ENCODE measurements around the gene CASQ2.

CASQ2 gene

DNA sequence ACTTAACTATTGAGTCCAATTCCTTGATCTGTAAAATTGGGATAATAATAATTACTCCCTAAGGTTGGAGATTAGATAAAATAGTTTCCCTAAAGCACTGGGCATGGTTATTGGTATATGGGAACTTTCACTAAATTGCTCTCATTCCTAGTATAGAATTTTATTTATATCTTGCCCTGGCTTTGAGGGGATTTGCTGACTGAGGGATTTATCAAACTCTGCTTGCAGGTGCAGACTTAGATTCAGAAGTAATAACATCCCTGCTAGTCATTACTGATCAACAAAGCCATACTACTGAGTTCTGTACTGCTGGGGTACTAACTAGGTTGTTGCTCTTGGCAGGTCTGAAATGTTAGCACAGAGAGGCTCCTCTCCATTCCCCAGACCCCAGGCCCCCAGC is 41.9 kb downstream of the CASQ2 start:
- DNase-seq, result no peak

DNA sequence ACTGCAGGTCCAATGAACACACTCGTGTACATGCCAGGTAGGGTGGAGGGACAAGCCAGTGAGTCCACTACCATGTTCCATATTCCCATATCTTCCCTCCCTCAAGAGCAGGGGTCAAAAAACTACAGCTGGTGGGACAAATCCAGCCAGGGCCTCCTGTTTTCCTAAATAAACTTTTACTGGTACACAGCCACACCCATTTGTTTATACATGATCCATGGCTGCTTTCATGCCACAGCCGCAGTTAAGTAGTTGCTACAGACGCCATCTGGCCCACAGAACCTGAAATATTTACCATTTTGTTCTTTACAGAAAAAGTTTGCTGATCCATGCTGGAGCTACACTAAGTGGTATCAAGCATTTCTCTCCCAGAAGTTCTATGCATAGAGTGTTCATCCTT is 42.4 kb downstream of the CASQ2 start:
- no peak for DNase-seq

DNA sequence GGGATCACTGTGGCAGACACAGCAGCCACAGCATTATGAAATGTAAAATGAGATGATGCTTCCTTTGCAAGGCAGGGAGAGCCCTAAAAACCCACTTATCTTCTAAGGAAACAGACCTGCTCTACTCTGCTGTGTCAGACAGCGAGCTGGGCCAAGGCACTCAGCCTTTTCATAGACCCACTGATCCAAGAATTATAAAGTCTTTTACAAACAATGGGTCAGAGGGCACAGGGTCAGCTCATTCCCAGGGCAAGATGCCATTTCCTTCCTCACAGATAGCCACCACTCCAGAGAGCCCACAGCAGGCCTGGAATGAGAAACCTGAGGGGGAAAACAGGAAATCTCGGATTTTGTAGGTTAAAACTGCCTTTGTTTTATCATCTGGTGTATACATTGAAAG is 42.9 kb downstream of the CASQ2 start:
- no peak for DNase-seq

DNA sequence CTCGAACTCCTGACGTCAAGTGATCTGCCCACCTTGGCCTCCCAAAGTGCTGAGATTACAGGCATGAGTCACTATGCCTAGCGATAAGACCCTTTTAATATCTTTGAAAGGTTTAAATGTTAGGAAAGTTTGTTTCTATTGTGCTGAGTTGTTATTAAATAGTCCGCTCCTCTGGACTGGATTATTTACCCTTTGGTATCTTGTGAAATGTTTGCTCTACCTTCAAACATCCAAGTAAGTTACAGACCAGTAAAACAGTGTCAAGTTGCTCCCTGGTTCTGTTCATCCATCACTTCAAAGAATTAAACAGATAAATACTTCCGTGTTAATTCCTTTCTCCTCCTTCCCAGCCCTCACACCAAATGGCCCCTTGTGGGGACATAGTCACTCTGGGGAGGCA is 44.8 kb downstream of the CASQ2 start:
- DNase-seq, result no peak

DNA sequence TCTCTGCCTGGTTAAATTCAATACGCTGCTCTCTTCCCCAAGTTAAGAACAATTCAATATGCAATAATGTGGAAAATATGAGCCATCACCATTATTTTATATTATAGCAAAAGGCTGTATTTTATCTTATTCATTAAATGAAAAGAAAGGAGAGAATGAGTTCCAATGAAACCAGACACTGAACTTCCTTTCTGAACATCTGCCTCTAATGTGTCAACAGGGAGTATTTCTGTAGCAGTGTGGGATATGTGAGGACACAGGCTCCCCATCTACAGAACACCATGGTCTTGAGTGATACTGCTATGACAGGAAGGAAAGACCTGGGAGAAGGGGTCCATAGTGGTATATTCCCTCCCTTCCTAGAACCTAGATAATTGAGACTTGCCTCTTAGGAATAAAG is 46.3 kb downstream of the CASQ2 start:
- no peak for DNase-seq

DNA sequence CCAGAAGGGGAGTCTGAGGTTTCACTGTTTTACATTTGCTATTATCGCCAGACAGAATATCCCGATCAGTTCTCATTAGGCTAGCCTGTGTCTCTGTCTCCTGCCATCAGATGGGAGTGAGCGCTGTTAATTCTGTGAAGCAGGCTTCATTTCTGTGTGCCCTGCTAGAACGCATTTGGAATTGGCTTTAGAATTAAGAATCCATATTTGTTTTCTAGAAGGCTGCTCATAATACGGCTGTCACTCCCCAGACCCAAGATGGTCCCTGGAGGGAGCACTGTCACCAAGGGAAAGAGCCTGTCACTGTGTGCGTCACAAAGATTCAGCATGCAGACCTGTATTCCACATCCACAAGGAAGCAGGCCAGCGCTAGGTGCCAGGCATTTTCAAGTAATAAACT is 49.2 kb downstream of the CASQ2 start:
- no peak for DNase-seq

DNA sequence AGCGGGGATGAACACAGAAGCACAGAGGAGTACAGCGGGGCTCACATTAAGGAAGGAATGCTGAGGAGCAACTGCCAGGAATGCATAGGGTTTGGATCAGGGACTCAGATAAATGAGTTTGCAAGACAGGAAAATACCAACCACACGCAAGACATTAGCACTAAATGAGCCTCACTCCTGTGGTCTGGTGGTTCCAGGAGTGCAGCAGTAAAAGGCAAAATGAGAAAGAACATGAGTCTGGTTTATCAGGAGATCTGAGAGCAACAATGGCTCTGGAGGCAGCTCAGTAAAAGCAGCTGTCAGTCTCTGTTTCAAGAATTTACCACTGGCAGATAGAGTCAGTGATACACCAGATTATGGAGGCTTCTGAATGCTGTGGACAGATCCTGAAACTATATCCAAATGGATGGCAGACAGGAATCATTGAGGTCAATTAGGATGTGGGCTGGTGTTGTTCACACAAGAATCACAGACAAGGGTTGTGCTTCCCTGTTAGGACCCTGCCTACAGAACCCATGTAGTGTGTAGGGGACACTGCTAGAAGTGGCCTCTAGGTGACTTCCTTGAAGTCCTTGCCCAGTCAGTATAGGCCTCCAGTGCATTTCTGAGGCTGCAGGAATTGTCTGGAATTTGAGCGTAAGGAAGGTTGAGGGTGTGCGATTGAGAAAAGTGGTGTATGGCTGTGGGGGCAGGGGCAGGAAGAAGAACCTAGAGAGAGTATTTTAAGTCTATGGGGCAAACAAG is 50.3 kb downstream of the CASQ2 start:
- DNase-seq, result no peak

DNA sequence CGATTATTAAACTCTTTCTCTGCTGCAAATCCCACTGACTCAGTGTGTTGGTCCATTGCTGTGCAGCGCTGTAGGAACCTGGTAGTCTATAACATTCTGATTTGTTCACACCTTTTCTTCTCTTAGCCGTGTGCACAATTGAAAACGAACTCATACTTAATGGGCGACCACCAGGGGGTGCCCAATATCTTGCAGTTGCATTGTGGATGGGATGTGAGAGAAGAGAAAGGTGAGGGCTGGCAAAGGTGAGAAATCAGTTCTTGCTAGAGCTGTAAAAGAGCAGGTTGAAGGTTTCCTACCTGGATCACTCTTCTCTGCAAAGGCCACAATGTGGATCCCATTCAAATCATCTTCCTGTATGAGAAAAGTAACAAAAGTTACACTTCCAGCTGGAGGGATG is 51.0 kb downstream of the CASQ2 start:
- peak; percentile 6 to 26 for DNase-seq

DNA sequence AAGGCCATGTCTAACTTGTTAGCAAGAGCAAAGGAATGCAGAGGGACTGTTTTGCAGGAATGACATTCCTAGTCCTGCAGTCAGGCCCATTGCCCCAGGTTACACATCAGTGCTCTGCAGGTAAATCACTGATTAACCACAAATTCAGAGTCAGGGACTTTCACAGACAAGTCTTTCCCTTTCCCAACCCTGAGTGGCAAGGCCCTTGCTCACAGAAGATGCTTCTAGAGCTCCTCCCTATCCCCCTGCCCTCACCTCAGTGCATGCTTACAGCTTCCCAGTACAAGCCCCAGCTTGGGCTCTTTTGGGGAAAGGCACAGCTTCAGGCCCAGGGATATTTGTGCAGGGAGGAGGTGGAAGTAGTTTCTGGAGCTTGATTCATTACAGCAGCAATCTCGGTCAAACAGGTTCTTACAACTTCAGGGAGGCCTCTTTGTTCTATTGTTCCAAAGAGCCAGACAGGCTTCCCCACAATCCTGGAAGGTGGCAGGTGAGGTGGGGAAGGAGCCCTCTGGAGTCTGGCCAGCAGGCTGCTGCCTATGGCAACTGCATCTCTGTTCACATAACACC is 53.9 kb downstream of the CASQ2 start:
- no peak for DNase-seq

DNA sequence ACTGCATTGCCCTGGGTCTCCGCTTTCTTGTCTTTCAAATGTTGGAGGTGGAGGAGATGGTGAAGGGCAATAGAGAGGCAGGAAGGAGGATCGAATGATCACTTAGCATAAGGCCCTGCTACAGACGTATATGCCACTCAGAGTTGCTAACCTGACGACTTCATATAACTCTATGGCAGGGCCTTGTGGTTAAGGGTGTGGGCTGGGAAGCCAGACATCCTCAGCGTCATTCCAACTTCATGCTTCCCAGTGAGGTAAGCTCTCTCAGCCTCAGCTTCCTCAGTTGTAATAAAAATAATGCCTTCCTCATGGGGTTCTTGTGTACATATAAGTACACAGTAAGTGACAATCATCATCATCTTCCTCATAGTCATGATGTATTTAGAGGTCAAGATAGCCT is 54.6 kb downstream of the CASQ2 start:
- DNase-seq, result no peak

DNA sequence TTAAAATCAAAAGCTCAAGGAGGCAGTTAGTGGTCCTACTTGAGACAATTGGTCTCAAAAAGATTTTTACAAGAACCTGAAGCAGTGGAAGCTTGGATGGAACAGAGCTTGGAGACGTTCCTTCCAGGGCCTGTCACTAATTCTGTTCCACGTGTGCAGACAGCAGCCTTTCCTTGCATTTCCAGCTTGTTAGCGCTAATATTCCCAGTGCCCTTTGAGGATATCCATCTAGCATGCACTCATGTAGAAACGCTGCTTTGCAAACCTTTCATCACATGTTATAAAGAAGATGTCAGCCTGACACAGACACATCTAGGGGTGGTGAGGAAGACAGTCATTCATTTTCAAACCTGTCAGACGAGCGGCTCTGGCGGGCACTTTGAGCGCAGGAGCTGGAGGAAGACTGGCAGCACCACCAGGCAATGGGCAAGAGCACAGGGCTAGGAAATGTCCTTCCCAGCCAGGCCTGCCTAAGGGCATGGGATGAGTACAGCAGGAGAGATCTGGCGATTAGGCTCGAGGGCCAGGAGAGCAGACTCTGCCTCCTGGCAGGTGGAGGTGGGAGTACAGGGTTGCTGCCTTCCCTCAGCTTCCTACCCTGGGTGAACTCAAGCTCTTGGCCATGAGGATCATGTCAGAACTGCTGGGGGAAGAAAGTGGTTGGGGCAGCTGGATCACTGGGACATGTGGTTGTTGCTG is 55.5 kb downstream of the CASQ2 start:
- no peak for DNase-seq

DNA sequence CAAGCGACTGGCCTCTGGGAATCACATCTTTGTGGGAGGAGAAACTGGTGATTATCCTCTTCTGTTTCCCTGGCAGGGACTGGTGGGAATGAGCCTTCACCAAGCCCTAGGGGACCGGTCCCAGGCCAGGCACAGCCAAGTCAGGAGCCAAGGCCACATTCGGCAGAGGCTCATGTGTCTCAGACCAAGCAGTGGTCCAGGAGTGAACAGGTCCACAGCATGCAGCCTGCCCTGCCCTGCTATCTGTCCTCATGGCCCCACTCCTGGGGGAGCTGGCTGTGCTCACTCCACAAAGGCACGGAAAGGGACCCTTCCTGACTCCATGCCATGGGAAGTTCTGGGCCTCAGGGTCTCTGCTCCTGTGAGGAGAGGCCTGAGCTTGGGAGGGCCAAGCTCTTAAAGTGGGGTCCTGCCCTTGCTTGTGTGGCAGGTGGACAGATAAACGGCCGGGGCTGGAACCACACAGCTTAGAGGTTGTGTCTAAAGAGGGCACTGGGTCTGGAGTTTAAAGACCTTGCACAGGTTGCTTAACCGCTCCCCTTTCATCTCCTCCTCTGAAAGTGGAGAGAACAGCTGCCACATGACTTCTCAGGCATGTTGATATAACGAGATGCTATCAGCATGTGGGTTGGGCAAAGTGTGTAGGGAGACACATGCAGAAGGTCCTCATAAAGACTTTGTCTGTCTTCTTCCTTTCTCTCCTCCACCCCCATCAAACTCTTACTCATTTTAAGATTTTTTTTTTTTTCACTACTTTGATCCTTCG is 57.5 kb downstream of the CASQ2 start:
- DNase-seq, result no peak

DNA sequence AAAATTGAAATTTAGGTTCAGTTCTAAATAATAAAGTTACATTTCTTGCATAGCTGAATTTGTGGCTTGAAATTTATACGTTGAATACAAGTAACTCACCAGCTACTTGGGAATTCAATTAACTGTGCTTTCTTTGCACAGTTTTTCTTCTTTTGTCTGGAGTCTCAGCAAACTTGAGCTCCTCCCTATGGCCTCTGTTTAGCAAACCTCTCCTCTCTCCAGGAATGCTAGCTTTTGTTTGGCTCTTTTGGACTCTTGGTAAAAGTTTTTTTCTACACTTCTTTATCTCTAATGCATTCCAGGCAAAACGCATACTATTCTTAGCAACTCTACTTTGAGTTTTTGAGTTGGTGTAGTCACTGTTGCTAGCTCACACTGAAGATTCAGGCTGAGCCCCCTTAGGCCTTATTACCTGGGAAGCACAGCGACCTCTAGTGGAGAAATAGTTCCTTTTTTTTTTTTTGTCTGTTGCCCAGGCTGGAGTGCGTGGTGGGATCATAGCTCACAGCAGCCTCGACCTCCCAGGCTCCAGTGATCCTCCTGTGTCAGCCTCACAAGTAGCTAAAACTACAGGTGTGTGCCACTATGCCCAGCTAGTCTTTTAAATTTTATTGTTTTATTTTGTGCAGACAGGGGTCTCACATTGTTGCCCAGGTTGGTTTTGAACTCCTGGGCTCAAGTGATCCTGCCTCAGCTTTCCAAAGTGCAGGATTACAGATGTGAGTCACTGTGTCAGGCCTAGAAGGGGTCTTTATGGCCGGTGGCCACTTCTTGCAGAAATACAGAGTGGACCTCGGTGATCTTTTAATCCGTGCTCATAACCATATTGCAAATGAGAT is 61.7 kb downstream of the CASQ2 start:
- DNase-seq, result no peak

DNA sequence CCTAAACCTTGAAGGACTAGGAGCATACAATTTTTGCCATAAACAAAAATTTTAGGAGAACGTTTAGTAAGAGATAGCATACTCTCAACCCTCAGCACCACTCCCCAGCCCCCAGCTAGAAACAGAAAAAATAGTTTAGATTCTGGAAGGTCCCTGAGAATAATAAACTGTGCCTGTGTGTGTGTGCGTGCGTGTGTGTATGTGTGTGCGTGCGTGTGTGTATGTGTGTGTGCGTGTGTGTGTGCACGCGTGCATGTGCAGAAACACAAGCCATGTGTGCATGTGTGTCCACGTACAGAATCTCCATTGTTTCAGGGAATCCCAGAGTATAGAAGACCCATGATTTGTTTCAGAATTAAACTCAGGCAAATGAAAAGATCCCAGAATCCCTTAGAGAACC is 62.6 kb downstream of the CASQ2 start:
- DNase-seq, result no peak

DNA sequence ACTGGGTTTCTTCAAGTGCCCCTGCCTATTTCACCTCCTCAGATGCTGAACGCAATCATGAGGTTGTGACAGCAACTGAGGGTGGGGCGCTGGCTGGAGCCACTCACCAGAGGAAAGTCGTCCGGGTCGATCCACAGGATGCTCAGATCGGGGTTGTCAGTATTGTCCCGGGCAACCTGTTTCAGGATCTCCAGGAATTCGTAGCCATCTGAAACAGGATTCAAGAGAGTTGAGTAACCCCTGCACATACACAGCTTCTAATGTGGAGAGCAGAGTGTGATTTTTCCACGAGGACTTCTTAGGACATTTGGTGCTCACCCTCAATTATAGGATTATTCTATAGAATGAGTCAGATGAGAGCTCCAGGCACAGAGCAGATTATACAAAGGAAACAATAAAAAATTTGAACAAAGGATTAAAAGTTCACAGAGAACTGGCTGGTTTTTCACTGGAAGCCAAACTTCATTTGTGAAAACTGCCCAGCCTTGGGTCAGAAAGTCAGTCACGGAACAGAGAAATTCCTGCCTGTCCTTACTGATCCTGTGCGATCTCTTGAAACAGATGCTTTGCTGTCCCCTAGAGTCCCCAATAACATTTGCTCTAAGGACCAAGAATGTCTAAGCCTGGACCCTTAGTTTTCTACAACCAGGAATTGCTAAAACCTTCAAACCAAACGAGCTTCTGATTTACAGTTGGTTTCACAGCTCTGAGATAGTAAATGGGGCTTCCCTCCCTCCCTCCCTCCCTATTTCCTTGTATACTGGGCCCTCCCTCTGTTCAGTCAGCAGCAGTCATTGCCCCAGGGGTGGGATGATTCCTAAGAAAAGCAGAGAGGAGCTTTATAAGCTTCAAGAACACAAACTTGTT is 63.2 kb downstream of the CASQ2 start:
- no peak for DNase-seq

DNA sequence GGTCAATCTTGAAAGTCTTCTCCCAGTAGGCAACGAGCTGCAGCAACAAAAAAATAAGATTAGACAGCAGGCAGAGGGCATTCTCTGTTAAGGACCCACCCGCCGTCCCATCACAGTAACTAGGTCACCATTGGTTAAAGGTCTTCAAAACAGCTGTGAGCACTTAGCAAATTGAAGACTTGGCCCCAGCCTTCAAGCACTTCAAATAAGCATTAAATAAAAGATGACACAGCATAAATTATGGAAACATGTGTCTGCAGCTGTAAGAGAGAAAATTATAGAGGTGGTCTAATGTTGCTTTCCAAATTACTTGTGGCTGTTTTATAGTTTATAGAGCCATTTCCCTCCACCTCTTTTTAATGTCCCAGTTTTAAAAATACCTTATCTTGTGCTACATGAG is 65.6 kb downstream of the CASQ2 start:
- DNase-seq, result no peak

DNA sequence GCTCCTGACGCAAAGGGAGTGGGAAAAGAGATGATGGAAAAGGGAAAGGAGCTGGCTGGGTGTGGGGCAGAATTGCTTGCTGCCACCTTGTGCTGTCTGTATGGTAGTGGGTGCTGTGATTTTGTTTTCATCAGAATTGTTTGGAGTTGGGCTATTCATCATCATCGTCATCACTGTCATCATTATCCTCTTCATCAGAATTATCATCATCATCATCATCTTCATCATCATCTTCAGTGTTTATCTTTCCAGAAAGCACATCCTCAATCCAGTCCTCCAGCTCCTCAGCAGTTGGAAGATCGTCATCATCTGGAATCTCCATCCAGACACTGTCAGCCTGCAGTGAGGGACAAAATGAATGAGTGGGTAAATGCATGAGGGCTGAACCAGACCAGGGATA is 67.4 kb downstream of the CASQ2 start:
- no peak for DNase-seq

DNA sequence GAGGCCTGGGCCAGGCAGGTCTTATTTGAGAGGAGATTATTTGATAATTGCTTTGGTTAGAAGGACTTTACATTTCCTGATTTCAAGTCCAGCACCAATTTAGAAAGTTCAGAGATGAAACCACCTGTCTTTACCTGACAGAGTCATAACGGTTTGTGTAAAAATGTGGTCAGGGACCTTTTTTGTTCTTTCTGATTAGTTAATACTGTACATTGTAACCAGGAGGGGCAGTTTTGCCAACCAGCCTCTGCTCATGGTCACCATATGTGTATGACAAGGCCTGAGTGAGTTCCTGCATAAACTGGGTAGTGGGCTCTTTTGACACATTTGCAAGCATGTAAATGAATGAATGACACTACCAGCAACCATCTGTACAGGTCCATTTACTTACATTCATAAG is 70.9 kb downstream of the CASQ2 start:
- DNase-seq, result no peak

DNA sequence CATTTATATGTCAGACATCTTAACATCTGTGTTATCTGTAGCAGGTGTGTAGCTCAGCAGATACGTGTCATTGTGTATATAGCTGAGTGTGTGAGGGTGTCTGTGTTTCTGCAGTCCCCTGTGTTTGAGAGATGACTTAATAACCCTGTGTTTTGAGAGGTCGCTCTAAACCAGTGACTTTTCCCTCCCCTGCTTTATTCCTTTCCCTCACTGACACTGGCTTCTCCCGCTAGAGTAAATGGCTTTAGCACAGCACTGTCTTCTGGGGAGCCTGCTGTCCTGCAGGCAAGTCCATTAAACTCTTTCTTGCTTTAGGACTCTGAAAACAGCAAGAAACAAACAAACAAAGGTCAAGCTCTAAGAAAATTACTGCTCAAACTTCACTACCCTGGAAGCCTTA is 73.7 kb downstream of the CASQ2 start:
- no peak for DNase-seq

DNA sequence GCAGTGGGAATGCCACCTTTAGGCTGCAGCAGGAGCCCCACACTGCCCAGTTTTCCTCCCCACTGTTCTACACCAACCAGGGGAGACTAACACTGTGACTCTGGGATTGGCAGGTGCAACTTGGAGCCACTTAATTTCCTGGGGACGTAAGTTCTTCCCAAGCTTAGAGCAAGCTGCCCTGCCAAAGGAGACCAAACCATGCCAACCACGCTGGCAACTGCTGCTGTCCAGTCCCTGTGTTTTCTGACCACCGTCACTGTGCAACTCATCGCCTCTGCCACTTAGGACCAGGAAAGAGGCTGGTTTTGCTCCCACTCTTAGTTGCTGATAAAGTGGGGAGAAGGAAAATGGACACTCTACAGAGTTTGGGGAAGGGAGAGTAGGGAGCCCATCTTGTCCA is 76.3 kb downstream of the CASQ2 start:
- DNase-seq, result no peak

DNA sequence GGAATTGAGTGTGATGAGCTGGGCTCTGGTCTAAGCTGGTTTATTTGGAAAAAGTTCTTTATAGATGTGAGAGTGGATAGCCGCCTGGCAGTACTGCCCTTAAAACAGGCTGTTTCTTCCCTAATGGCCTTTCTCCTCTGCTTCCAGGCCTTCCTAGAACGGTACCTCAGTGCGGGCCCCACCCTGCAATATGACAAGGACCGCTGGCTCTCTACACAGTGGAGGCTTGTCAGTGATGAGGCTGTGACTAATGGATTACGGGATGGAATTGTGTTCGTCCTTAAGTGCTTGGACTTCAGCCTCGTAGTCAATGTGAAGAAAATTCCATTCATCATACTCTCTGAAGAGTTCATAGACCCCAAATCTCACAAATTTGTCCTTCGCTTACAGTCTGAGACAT is 77.5 kb downstream of the CASQ2 start:
- DNase-seq, result no peak

DNA sequence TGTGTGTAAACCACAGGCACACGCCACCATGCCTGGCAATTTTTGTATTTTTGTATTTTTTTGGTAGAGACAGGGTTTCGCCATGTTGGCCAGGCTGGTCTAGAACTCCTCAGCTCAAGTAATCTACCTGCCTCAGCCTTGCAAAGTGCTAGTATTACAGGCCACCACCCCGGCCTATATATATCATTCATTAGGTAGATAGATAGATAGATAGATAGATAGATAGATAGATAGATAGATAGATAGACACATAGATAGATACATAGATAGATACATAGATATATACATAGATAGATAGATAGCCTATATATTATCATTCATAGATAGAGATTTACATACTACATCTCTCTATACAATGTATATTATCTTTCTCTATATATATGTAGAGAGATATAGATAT is 80.8 kb downstream of the CASQ2 start:
- no peak for DNase-seq
